ENCODE measurements around the gene ZDHHC9. TPM values are rescaled to one million over a fixed set of nuclear protein-coding genes. Genes with fewer than 3 reads are reported as not detected.

The ZDHHC9 gene
- total and polyA plus RNA-seq, 8 donors: 4.1 to 23.9 (median 16.9) TPM

GRCh38 chrX:129818123-129818522, 25.6 kb downstream of the ZDHHC9 start:
- Histone ChIP-seq H3K4me3 (no peak overlapping the region), H3K36me3 (peaks cover 0 to 3% (median 0%) of the 10 kb centered on the region in 3 donors), H3K9me3 (no peaks in the 10 kb centered on the region), H3K4me1 (no peaks in the 10 kb centered on the region), H3K27me3 (no peaks in the 10 kb centered on the region), H3K27ac (no peak overlapping the region)
- 82 to 97% methylated on average over 2 of the region's 2 CpGs for WGBS, 2 donors
- TF ChIP-seq, protein P1, sequence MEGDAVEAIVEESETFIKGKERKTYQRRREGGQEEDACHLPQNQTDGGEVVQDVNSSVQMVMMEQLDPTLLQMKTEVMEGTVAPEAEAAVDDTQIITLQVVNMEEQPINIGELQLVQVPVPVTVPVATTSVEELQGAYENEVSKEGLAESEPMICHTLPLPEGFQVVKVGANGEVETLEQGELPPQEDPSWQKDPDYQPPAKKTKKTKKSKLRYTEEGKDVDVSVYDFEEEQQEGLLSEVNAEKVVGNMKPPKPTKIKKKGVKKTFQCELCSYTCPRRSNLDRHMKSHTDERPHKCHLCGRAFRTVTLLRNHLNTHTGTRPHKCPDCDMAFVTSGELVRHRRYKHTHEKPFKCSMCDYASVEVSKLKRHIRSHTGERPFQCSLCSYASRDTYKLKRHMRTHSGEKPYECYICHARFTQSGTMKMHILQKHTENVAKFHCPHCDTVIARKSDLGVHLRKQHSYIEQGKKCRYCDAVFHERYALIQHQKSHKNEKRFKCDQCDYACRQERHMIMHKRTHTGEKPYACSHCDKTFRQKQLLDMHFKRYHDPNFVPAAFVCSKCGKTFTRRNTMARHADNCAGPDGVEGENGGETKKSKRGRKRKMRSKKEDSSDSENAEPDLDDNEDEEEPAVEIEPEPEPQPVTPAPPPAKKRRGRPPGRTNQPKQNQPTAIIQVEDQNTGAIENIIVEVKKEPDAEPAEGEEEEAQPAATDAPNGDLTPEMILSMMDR (IDR thresholded peaks at IDR 0.05): no peak
- DNase-seq: no peak
- FAIRE-seq: no peak
- intact Hi-C loops (cut with DNase I): no loop called here
- ATAC-seq: no peak

DNA sequence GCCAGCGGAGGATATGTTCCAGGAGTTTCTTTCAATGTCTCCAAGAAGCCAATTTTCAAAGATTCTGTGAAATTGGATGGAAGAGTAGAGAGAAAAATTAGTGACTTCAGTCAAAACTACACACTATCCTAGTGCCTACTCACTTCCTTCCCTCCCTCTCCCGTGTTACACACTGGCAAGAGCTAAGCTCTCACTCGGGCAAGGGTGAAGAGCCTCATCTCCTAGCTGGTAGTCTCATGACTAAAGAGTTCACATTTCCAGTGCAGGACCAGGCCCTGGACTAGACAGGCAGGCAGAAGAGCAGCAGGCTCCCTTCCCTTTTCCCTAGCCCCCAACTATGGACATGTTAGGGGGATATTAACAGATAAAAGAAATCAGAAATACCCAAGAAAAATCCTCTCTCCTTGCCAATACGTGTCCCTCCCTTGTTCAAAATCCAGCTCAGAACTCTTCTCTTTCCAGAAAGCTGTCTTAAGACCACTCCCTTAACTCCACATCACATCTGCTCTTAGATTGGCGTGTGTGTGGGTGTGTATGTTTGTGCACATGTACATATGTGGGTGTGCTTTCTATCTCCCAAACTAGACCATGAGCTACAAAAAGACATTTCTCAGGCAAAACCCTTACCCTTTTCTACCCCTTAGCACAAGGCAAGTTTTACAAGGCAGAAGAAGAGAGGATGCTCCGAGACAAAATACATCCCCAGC, 29.9 kb downstream of the ZDHHC9 start:
- FAIRE-seq (no peak), ATAC-seq (no peak), DNase-seq (no peak)
- Histone ChIP-seq H3K27me3 (no peaks in the 10 kb centered on the region), H3K4me3 (no peak overlapping the region), H3K36me3 (peaks cover 0 to 14% (median 0%) of the 10 kb centered on the region in 3 donors), H3K4me1 (no peaks in the 10 kb centered on the region), H3K9me3 (no peaks in the 10 kb centered on the region), H3K27ac (no peak overlapping the region)
- TF ChIP-seq, protein P1 (IDR thresholded peaks at IDR 0.05): no peak
- WGBS, 2 donors: 71 to 93% methylated on average over 6 of the region's 6 CpGs
- intact Hi-C loops (cut with DNase I): no loop called here

DNA sequence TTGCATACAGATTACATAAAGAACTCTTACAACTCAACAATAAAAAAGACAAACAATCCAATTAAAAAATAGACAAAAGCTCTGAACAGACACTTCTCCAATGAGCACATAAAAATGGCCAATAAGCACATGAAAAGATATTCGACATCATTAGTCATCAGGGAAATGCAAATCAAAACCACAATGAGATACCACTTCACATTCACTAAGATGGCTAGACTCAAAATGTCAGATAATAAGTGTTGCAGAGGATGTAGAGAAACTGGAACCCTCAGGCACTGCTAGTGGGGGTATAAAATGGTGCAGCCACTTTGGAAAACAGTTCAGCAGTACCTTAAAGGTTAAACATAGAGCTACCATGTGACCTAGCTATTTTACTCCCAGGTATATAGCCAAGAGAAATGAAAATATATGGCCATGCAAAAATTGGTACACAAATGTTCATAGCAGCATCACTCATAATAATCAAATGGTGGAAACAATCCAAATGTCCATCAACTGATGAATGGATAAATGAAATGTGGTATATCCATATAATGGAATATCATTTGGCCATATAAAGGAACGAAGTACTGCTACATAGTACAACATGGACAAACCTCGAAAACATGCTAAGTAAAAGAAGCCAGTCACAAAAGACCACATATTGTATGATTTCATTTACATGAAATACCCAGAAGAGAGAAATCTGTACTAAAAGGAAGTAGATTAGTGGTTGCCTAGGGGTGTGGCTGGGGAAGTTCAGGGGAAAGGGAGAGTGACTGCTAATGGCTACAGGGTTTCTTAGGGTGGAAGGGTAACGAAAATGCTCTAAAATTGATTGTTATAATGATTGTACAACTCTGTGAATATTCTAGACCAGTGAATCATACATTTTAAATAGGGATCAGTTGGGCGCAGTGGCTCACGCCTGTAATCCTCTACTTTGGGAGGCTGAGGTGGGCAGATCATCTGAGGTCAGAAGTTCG, 34.6 kb downstream of the ZDHHC9 start:
- ATAC-seq: no peak
- TF ChIP-seq, protein P1 (IDR thresholded peaks at IDR 0.05): no peak
- no peaks in the 10 kb centered on the region for H3K27me3 ChIP-seq
- WGBS, 2 donors: 81 to 89% methylated on average over 7 of the region's 7 CpGs
- no peak overlapping the region for H3K4me3 ChIP-seq
- intact Hi-C loops (cut with DNase I): no loop called here
- FAIRE-seq: no peak
- no peaks in the 10 kb centered on the region for H3K9me3 ChIP-seq
- H3K4me1 ChIP-seq: no peaks in the 10 kb centered on the region
- H3K27ac ChIP-seq: no peak overlapping the region
- DNase-seq: no peak
- H3K36me3 ChIP-seq: peaks cover 0 to 14% (median 3%) of the 10 kb centered on the region in 3 donors

GRCh38 chrX:129808158-129808828, 35.4 kb downstream of the ZDHHC9 start:
- intact Hi-C loops (cut with DNase I): no loop called here
- no peak for ATAC-seq

More at GRCh38 chrX:129808158-129808828, 35.4 kb downstream of the ZDHHC9 start:
- no peaks in the 10 kb centered on the region for H3K9me3 ChIP-seq
- H3K4me1 ChIP-seq: no peaks in the 10 kb centered on the region
- H3K27ac ChIP-seq: no peak overlapping the region
- peaks cover 0 to 12% (median 3%) of the 10 kb centered on the region in 3 donors for H3K36me3 ChIP-seq
- FAIRE-seq: peak; percentile 76
- H3K4me3 ChIP-seq: no peak overlapping the region
- DNase-seq: no peak
- TF ChIP-seq, protein P1 (IDR thresholded peaks at IDR 0.05): no peak
- WGBS, 2 donors: 52 to 82% methylated on average over 2 of the region's 2 CpGs
- H3K27me3 ChIP-seq: no peaks in the 10 kb centered on the region
